K562 (cell line): ENCODE measurements around the gene HRH3. TPM values are rescaled to one million over a fixed set of nuclear protein-coding genes. Genes with fewer than 3 reads are reported as not detected.

Experiments
- ATAC-seq: fragments of 200-7000 bp; cut with Tn5 transposase; 3 replicates; pipeline ENCODE4 v1.9.1; 2020; ENCODE audit warnings: moderate library complexity
- BruUV-seq: library from RNA; stranded (reverse); fragments of 400-500 nt; replicated peaks from 2 replicates; lab custom pipeline; 2021; lab: Mats Ljungman, UMichigan
- CTCF ChIA-PET: fragments of 300-600 bp; formaldehyde crosslinking; extraction: SDS; loops from one replicate; lab custom pipeline; 2021; ENCODE audit warnings: low intra/inter-chr PET ratio; lab: Yijun Ruan, JAX
- POLR2A ChIA-PET: fragments of 300-600, 350-650 bp; sonication (Branson Sonifier 250); formaldehyde crosslinking; extraction: SDS; loops from one replicate; lab custom pipeline; 2021; ENCODE audit warnings: antibody characterized with exemption, inconsistent platforms; lab: Yijun Ruan, JAX
- DNase-seq, 4 experiments: peaks; one replicate each; pipeline versions ENCODE4 v3.0.0 to v3.0.0-alpha.2; 2011 to 2018; ENCODE audit warnings: low spot score in 3 of 4, mixed read lengths in 3 of 4; ENCODE audit errors: extremely low read depth in 1 of 4
- FAIRE-seq: peaks from 2 replicates; lab custom pipeline; 2011; peaks lifted over from hg19 to GRCh38; lab: Jason Lieb, UNC
- H2AFZ ChIP-seq: 2 replicates; pipeline ENCODE4 v1.6.0; 2011; ENCODE audit warnings: low read depth, low read length, control low read depth, inconsistent platforms
- H3K27ac ChIP-seq: fragments of 200-600 bp; 3 replicates; pipeline ENCODE4 v1.8.0; 2011; ENCODE audit warnings: low read depth, mild to moderate bottlenecking, control low read depth, inconsistent platforms, low read length, moderate library complexity, mixed read lengths; ENCODE audit errors: extremely low read depth
- H3K27me3 ChIP-seq, 2 experiments: fragments of 300-600 bp in 1 of 2; 2 replicates in 1 of 2; 3 replicates in 1 of 2; pipeline versions ENCODE4 v1.6.0 to v1.8.0; 2011; ENCODE audit warnings: inconsistent platforms in 2 of 2, low read length in 2 of 2, mild to moderate bottlenecking in 1 of 2, mixed read lengths in 1 of 2, moderate library complexity in 1 of 2; ENCODE audit not compliant: control insufficient read depth in 2 of 2, insufficient read depth in 2 of 2
- H3K36me3 ChIP-seq: fragments of 300-600 bp; 3 replicates; pipeline ENCODE4 v1.8.0; 2011; ENCODE audit warnings: mild to moderate bottlenecking, low read length, inconsistent platforms; ENCODE audit not compliant: control insufficient read depth, insufficient read depth
- H3K4me1 ChIP-seq, 2 experiments: fragments of 200-600 bp in 1 of 2; replicated peaks in 1 of 2; 2 replicates in 1 of 2; 3 replicates in 1 of 2; pipeline versions ENCODE4 v1.5.1 to v1.8.0; 2011; ENCODE audit warnings: inconsistent platforms in 2 of 2, low read length in 2 of 2, mild to moderate bottlenecking in 1 of 2, mixed read lengths in 1 of 2, moderate library complexity in 1 of 2; ENCODE audit not compliant: control insufficient read depth in 2 of 2, insufficient read depth in 2 of 2
- H3K4me2 ChIP-seq: 2 replicates; pipeline ENCODE4 v1.6.1; 2011; ENCODE audit warnings: low read length, control low read depth, inconsistent platforms, mixed read lengths; ENCODE audit not compliant: insufficient read depth
- H3K4me3 ChIP-seq: fragments of 200-600 bp; sonication (generic), shearing (Covaris generic); 2 replicates; pipeline ENCODE4 v1.5.1; 2016; ENCODE audit warnings: control low read depth, inconsistent platforms
- H3K79me2 ChIP-seq: fragments of 200-600 bp; 3 replicates; pipeline ENCODE4 v1.8.0; 2011; ENCODE audit warnings: low read length, inconsistent platforms; ENCODE audit not compliant: control insufficient read depth, insufficient read depth
- H3K9ac ChIP-seq, 2 experiments: 2 replicates each; pipeline versions ENCODE4 v1.6.0 to v1.6.1; 2011; ENCODE audit warnings: low read depth in 2 of 2, low read length in 2 of 2, control low read depth in 1 of 2, inconsistent platforms in 1 of 2, mild to moderate bottlenecking in 1 of 2, mixed read lengths in 1 of 2; ENCODE audit not compliant: insufficient read depth in 1 of 2
- H3K9me1 ChIP-seq: one replicate; pipeline ENCODE4 v1.6.0; 2011; ENCODE audit warnings: inconsistent platforms, mild to moderate bottlenecking, low read length, moderate library complexity; ENCODE audit not compliant: control insufficient read depth, insufficient read depth
- H3K9me3 ChIP-seq: replicated peaks from 2 replicates; pipeline ENCODE4 v1.5.1; 2011; ENCODE audit warnings: low read depth, low read length, inconsistent platforms; ENCODE audit not compliant: control insufficient read depth, insufficient read depth
- H4K20me1 ChIP-seq: replicated peaks from 2 replicates; pipeline ENCODE4 v1.6.1; 2011; ENCODE audit warnings: low read length, inconsistent platforms, mixed read lengths; ENCODE audit not compliant: control insufficient read depth, insufficient read depth
- E2F6 ChIP-seq, 2 experiments: IDR thresholded peaks; 2 replicates each; pipeline ENCODE4 v1.6.1; 2011; ENCODE audit warnings: borderline replicate concordance in 1 of 2, control low read depth in 1 of 2, low read depth in 1 of 2, low read length in 1 of 2, mild to moderate bottlenecking in 1 of 2, mixed read lengths in 1 of 2, moderate library complexity in 1 of 2; ENCODE audit not compliant: insufficient read depth in 1 of 2, insufficient read length in 1 of 2, poor library complexity in 1 of 2, severe bottlenecking in 1 of 2; ENCODE audit errors: extremely low read depth in 1 of 2
- ETV5 ChIP-seq: sonication (generic); formaldehyde crosslinking; IDR thresholded peaks from 2 replicates; pipeline ENCODE4 v1.4.0; 2020; ENCODE audit warnings: low read depth, mild to moderate bottlenecking, missing genetic modification reagents
- GMEB1 ChIP-seq: fragments of 250-450 bp; sonication (Bioruptor Pico); IDR thresholded peaks from 2 replicates; pipeline ENCODE4 v1.4.0; 2020; ENCODE audit warnings: mild to moderate bottlenecking
- HDAC2 ChIP-seq: fragments of 450-650 bp; IDR thresholded peaks from 2 replicates; pipeline ENCODE4 v1.6.1; 2016; ENCODE audit warnings: mild to moderate bottlenecking
- HDGF ChIP-seq: fragments of 450-650 bp; IDR thresholded peaks from 2 replicates; pipeline ENCODE4 v1.6.1; 2016
- JUND ChIP-seq, 2 experiments: IDR thresholded peaks; 2 replicates in 1 of 2; 3 replicates in 1 of 2; pipeline ENCODE4 v1.6.1; 2011; ENCODE audit warnings: borderline replicate concordance in 2 of 2, low read depth in 2 of 2, low read length in 2 of 2, improper control_type of control experiment in 1 of 2, missing biosample characterization in 1 of 2, missing genetic modification characterization in 1 of 2, missing genetic modification reagents in 1 of 2
- RHOXF2B ChIP-seq: fragments of 250-450 bp; sonication (Bioruptor Pico); conservative IDR thresholded peaks from 2 replicates; pipeline ENCODE4 v1.5.1; 2021
- SMAD1 ChIP-seq: fragments of 150-350 bp; IDR thresholded peaks from 2 replicates; pipeline ENCODE4 v1.6.1; 2014; ENCODE audit warnings: low read length, low read depth; ENCODE audit not compliant: partially characterized antibody
- TGIF2 ChIP-seq: sonication (generic); formaldehyde crosslinking; IDR thresholded peaks from 2 replicates; pipeline ENCODE4 v1.8.1; 2022; ENCODE audit warnings: mild to moderate bottlenecking, missing genetic modification reagents, moderate library complexity
- ZFP36 ChIP-seq: fragments of 150-350 bp; IDR thresholded peaks from 2 replicates; pipeline ENCODE4 v1.6.1; 2018; ENCODE audit warnings: low read length, low read depth; ENCODE audit not compliant: partially characterized antibody
- ZHX1 ChIP-seq: fragments of 150-350 bp; conservative IDR thresholded peaks from 2 replicates; pipeline ENCODE4 v1.6.1; 2014; ENCODE audit warnings: low read length
- ZNF253 ChIP-seq: fragments of 250-450 bp; sonication (Bioruptor Pico); conservative IDR thresholded peaks from 2 replicates; pipeline ENCODE4 v1.6.1; 2021; ENCODE audit warnings: mild to moderate bottlenecking
- ZNF41 ChIP-seq: fragments of 250-450 bp; sonication (Bioruptor Pico); conservative IDR thresholded peaks from 2 replicates; pipeline ENCODE4 v1.4.0; 2020; ENCODE audit warnings: mild to moderate bottlenecking
- WGBS: fragments of 100-300 bp; shearing (Covaris generic); methylation state at CpG from one replicate; pipeline ENCODE4 v1.1.6; 2016; ENCODE audit warnings: low coverage, mixed read lengths; ENCODE audit not compliant: insufficient coverage; ENCODE audit errors: missing lambda C conversion rate; 5-methylcytosine and 5-hydroxymethylcytosine counted together
- in situ Hi-C: fragments of 300-500 bp; cut with MboI; formaldehyde crosslinking; loops from 4 replicates; pipeline ENCODE4 v1.15.0; 2018; ENCODE audit warnings: inconsistent platforms, mixed read lengths
- intact Hi-C: fragments of 100-400 bp; cut with micrococcal nuclease; formaldehyde crosslinking; loops from 2 replicates; pipeline ENCODE4 v1.14.2; 2022
- polyA plus RNA-seq, 8 experiments: library from polyadenylated mRNA; depleted of rRNA in 4 of 8; stranded (reverse) in 5 of 8; unstranded in 3 of 8; fragments of >200 nt; fragmentation: Nextera tagmentation in 2 of 8; fragmentation: Illumina TruSeq in 1 of 8; extraction: Ambion mirVana in 2 of 8; extraction: Trizol in 1 of 8; gene quantifications; 2 replicates each; pipeline versions ENCODE4 v1.2.1 to v1.2.3, GENCODE V29; 2011 to 2014; ENCODE audit warnings: inconsistent platforms in 1 of 8, missing spikeins in 1 of 8
- total RNA-seq, 7 experiments: library from RNA; depleted of rRNA in 6 of 7; stranded (reverse); fragments of >200 nt in 6 of 7; fragmentation: Illumina TruSeq in 2 of 7; extraction: Trizol in 2 of 7; gene quantifications; 2 replicates each; pipeline versions ENCODE4 v1.2.1 to v1.2.3, GENCODE V29; 2011 to 2021; ENCODE audit warnings: low replicate concordance in 1 of 7

The HRH3 gene
- total and polyA plus RNA-seq, 9 of the 15 experiments (the other 6 are each of a cell fraction or from before 2014, with no cell fraction given), result not detected

GRCh38 chr20:62227977-62228958 is 8.2 kb upstream of the HRH3 start:
- Histone ChIP-seq H3K9me3 (peaks cover 6% of the 10 kb centered on the region; the same call in 1 of the 2 replicates), H3K27me3 (peaks cover 16 to 42% of the 10 kb centered on the region in 2 experiments; a peak in 4 of 5 replicates), H3K9me1 (no peaks in the 10 kb centered on the region), H3K4me1 (peaks cover 0 to 31% of the 10 kb centered on the region in 2 experiments; a peak in 2 of 5 replicates), H3K4me2 (no peak overlapping the region; the same call in 1 of the 2 replicates), H3K79me2 (no peaks in the 10 kb centered on the region), H3K9ac (no peak overlapping the region), H3K4me3 (no peak overlapping the region), H3K36me3 (no peaks in the 10 kb centered on the region), H3K27ac (no peak overlapping the region), H2AFZ (0 out of 2 replicates have a peak overlapping the region, but pooled peaks have one; percentile 12), H4K20me1 (peaks cover 2% of the 10 kb centered on the region)
- DNase-seq (peak in 2 of 4 experiments; percentile 49 to 54), ATAC-seq (peak; percentile 64), FAIRE-seq (no peak)
- CTCF ChIA-PET, result no interaction called here
- POLR2A ChIA-PET, result interaction anchor here (0.7 kb wide), 1 partner anchor 10 kb away, joined by 3 read pairs; no protein-coding TSS in a partner anchor
- BruUV-seq, result no TSS peak
- intact Hi-C loops (no loop called here), in situ Hi-C loops (no loop called here)
- WGBS, result 25% methylated on average over 31 of the region's 37 CpGs
- TF ChIP-seq RHOXF2B (CRISPR knock-in tag), result no peak
- no peak for TF ChIP-seq HDAC2
- TF ChIP-seq JUND (IDR thresholded peaks at IDR 0.05; ENCODE audit: borderline replicate concordance, low read depth, low read length), result no peak
- no peak for TF ChIP-seq JUND (tag; IDR thresholded peaks at IDR 0.05; ENCODE audit: borderline replicate concordance, low read depth, low read length)
- no peak for TF ChIP-seq ZNF253
- no peak for TF ChIP-seq HDGF
- no peak for TF ChIP-seq ZNF41 (CRISPR knock-in tag)
- no peak for TF ChIP-seq TGIF2 (CRISPR knock-in tag)
- no peak for TF ChIP-seq ETV5 (CRISPR knock-in tag)
- TF ChIP-seq E2F6 (IDR thresholded peaks at IDR 0.05; ENCODE audit: borderline replicate concordance in 1 of 2, extremely low read depth in 1 of 2, insufficient read depth in 1 of 2, insufficient read length in 1 of 2, low read depth in 1 of 2, low read length in 1 of 2, poor library complexity in 1 of 2, severe bottlenecking in 1 of 2), result peak in 1 of 2 experiments; percentile 62
- peak; percentile 23 for TF ChIP-seq ZFP36
- TF ChIP-seq ZHX1, result no peak
- TF ChIP-seq GMEB1, result no peak
- TF ChIP-seq SMAD1, result no peak
